Fibroblast of lung (primary cell): ENCODE results near the gene CMYA5. TPM values are rescaled to one million over a fixed set of nuclear protein-coding genes. Genes with fewer than 3 reads are reported as not detected.

Source experiments
- DNase-seq, 2 donors: peaks; one replicate each; pipeline versions ENCODE4 v3.0.0 to v3.0.0-alpha.2; 2010; ENCODE audit warnings: low read depth in 2 of 2
- H2AFZ ChIP-seq: 2 replicates; pipeline ENCODE4 v1.5.1; 2012; ENCODE audit warnings: low read length, control low read depth, inconsistent platforms
- H3K27ac ChIP-seq: 2 replicates; pipeline ENCODE4 v1.5.1; 2011; ENCODE audit warnings: low read length, control low read depth; ENCODE audit not compliant: insufficient read depth
- H3K27me3 ChIP-seq: 2 replicates; pipeline ENCODE4 v1.5.1; 2011; ENCODE audit warnings: mild to moderate bottlenecking, low read length; ENCODE audit not compliant: control insufficient read depth, insufficient read depth
- H3K36me3 ChIP-seq: 2 replicates; pipeline ENCODE4 v1.5.1; 2011; ENCODE audit warnings: low read length; ENCODE audit not compliant: control insufficient read depth, insufficient read depth
- H3K4me1 ChIP-seq: 2 replicates; pipeline ENCODE4 v1.5.1; 2011; ENCODE audit warnings: low read length; ENCODE audit not compliant: control insufficient read depth, insufficient read depth; ENCODE audit errors: extremely low read depth
- H3K4me2 ChIP-seq: 2 replicates; pipeline ENCODE4 v1.5.1; 2011; ENCODE audit warnings: low read length, control low read depth; ENCODE audit not compliant: insufficient read depth; ENCODE audit errors: extremely low read depth
- H3K4me3 ChIP-seq, 4 experiments: fragments of 200-600 bp in 1 of 4; sonication (generic) in 1 of 4; replicated peaks in 1 of 4; 2 replicates each; pipeline ENCODE4 v1.5.1; 2011 to 2016; ENCODE audit warnings: low read length in 4 of 4, low read depth in 3 of 4, mild to moderate bottlenecking in 3 of 4, control low read depth in 2 of 4, inconsistent platforms in 1 of 4, mixed read lengths in 1 of 4; ENCODE audit not compliant: insufficient read depth in 1 of 4; ENCODE audit errors: control extremely low read depth in 1 of 4
- H3K79me2 ChIP-seq: 2 replicates; pipeline ENCODE4 v1.5.1; 2012; ENCODE audit warnings: mild to moderate bottlenecking, low read length, inconsistent platforms; ENCODE audit not compliant: control insufficient read depth, insufficient read depth
- H3K9ac ChIP-seq: 2 replicates; pipeline ENCODE4 v1.5.1; 2011; ENCODE audit warnings: mild to moderate bottlenecking, low read length, control low read depth; ENCODE audit not compliant: insufficient read depth
- H3K9me3 ChIP-seq: 2 replicates; pipeline ENCODE4 v1.5.1; 2012; ENCODE audit warnings: low read depth, low read length; ENCODE audit not compliant: control insufficient read depth, insufficient read depth
- H4K20me1 ChIP-seq: 2 replicates; pipeline ENCODE4 v1.5.1; 2011; ENCODE audit warnings: low read length; ENCODE audit not compliant: control insufficient read depth, insufficient read depth; ENCODE audit errors: extremely low read depth
- CTCF ChIP-seq, 2 donors: IDR thresholded peaks in 1 of 2; conservative IDR thresholded peaks in 1 of 2; 1 replicate in 1 of 2; 2 replicates in 1 of 2; pipeline ENCODE4 v1.5.1; 2011 to 2012; ENCODE audit warnings: low read length in 2 of 2, control low read depth in 1 of 2, inconsistent platforms in 1 of 2, low read depth in 1 of 2, mild to moderate bottlenecking in 1 of 2
- EZH2 ChIP-seq: IDR thresholded peaks from 2 replicates; pipeline ENCODE4 v1.5.1; 2012; ENCODE audit warnings: low read length, control low read depth, mild to moderate bottlenecking; ENCODE audit errors: missing control alignments
- polyA plus RNA-seq, 2 donors: library from polyadenylated mRNA; depleted of rRNA in 1 of 2; stranded (reverse) in 1 of 2; unstranded in 1 of 2; fragments of >200 nt; gene quantifications; 2 replicates each; pipeline ENCODE4 v1.2.1, GENCODE V29; 2011 to 2012; ENCODE audit warnings: missing spikeins in 1 of 2
- total RNA-seq: library from RNA; depleted of rRNA; stranded (reverse); fragments of >200 nt; gene quantifications from 2 replicates; pipeline ENCODE4 v1.2.1, GENCODE V29; 2014

CMYA5 gene
- total and polyA plus RNA-seq, 2 donors (not counting 1 experiment from before 2014, with no cell fraction given), result 2.0 to 7.8 TPM

GRCh38 chr5:79716839-79717238 is 27.2 kb downstream of the CMYA5 start:
- no peaks in the 10 kb centered on the region for H3K36me3 ChIP-seq
- H3K4me1 ChIP-seq, result no peaks in the 10 kb centered on the region
- no peak for TF ChIP-seq CTCF (conservative IDR thresholded peaks at IDR 0.05 in 1 of 2, IDR thresholded peaks at IDR 0.05 in 1 of 2; ENCODE audit: low read depth in 1 of 2, low read length in 2 of 2)
- TF ChIP-seq EZH2, result no peak
- H2AFZ ChIP-seq, result no peak overlapping the region
- no peak overlapping the region for H3K4me2 ChIP-seq
- no peak overlapping the region for H3K4me3 ChIP-seq
- H3K9ac ChIP-seq, result no peak overlapping the region
- no peak for DNase-seq
- no peaks in the 10 kb centered on the region for H3K79me2 ChIP-seq
- H3K9me3 ChIP-seq, result no peaks in the 10 kb centered on the region
- H3K27me3 ChIP-seq, result no peaks in the 10 kb centered on the region
- no peak overlapping the region for H3K27ac ChIP-seq
- H4K20me1 ChIP-seq, result no peaks in the 10 kb centered on the region

GRCh38 chr5:79720096-79720495 is 30.5 kb downstream of the CMYA5 start:
- Histone ChIP-seq H3K9ac (no peak overlapping the region), H3K27ac (no peak overlapping the region)
- DNase-seq, result no peak

More at GRCh38 chr5:79720096-79720495, 30.5 kb downstream of the CMYA5 start:
- Histone ChIP-seq H3K36me3 (no peaks in the 10 kb centered on the region), H3K4me3 (no peak overlapping the region), H2AFZ (no peak overlapping the region), H3K79me2 (no peaks in the 10 kb centered on the region), H3K9me3 (no peaks in the 10 kb centered on the region), H3K4me2 (no peak overlapping the region), H3K27me3 (no peaks in the 10 kb centered on the region), H4K20me1 (no peaks in the 10 kb centered on the region), H3K4me1 (no peaks in the 10 kb centered on the region)
- TF ChIP-seq EZH2, result no peak
- TF ChIP-seq CTCF (conservative IDR thresholded peaks at IDR 0.05 in 1 of 2, IDR thresholded peaks at IDR 0.05 in 1 of 2; ENCODE audit: low read depth in 1 of 2, low read length in 2 of 2), result no peak
